ENCODE data around the gene EXD3. TPM values are rescaled to one million over a fixed set of nuclear protein-coding genes. Genes with fewer than 3 reads are reported as not detected.
"Not testable (repeated sequence)": the region's sequence is repeated elsewhere in the genome, so short reads cannot be mapped to it uniquely, and the experiment has no call there.

Gene EXD3
- total RNA-seq, 2 experiments from 2014 or later: 20.8 to 27.0 TPM

DNA sequence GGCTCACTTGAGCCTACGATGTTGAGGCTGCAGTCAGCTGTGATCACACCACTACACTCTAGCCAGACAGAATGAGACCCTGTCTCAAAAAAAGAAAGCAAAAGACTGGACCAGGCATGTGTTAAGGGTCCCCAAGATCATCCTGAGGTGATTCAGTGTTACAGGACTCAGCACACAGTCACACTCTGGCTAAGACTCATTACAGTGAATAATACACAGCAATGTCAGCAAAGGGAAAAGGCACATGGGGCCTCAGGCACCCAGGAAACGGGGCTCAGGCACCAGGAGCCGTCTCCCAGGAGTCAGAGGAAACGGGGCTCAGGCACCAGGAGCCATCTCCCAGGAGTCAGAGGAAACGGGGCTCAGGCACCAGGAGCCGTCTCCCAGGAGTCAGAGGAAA, 81.7 kb downstream of the EXD3 start:
- intact Hi-C loops (cut with micrococcal nuclease; ENCODE audit: unreplicated experiment): no loop called here
- no TSS peak for BruUV-seq (replicated peaks)
- no peak overlapping the region for H3K4me3 ChIP-seq (ENCODE audit: low read depth, low read length, poor library complexity, severe bottlenecking)
- ChIA-PET CTCF (ENCODE audit: unreplicated experiment) (no interaction called here), POLR2A (no interaction called here)
- no peaks in the 10 kb centered on the region; the same call in 1 of the 2 replicates for H3K9me3 ChIP-seq (ENCODE audit: low read length)
- H2AFZ ChIP-seq (ENCODE audit: low read length): no peak overlapping the region
- no peaks in the 10 kb centered on the region for H3K4me1 ChIP-seq (ENCODE audit: insufficient read depth, low read length, poor library complexity, severe bottlenecking)
- H3K4me2 ChIP-seq (ENCODE audit: low read length): no peak overlapping the region
- H3K9me2 ChIP-seq (ENCODE audit: insufficient read depth, low read length): no peaks in the 10 kb centered on the region
- H3K27ac ChIP-seq (ENCODE audit: low read depth, low read length, poor library complexity, severe bottlenecking): no peak overlapping the region
- no peaks in the 10 kb centered on the region for H3K79me2 ChIP-seq (ENCODE audit: insufficient read depth, low read depth, low read length)
- no peaks in the 10 kb centered on the region for H3K36me3 ChIP-seq (ENCODE audit: insufficient read depth, low read length)
- TF ChIP-seq, protein P1, sequence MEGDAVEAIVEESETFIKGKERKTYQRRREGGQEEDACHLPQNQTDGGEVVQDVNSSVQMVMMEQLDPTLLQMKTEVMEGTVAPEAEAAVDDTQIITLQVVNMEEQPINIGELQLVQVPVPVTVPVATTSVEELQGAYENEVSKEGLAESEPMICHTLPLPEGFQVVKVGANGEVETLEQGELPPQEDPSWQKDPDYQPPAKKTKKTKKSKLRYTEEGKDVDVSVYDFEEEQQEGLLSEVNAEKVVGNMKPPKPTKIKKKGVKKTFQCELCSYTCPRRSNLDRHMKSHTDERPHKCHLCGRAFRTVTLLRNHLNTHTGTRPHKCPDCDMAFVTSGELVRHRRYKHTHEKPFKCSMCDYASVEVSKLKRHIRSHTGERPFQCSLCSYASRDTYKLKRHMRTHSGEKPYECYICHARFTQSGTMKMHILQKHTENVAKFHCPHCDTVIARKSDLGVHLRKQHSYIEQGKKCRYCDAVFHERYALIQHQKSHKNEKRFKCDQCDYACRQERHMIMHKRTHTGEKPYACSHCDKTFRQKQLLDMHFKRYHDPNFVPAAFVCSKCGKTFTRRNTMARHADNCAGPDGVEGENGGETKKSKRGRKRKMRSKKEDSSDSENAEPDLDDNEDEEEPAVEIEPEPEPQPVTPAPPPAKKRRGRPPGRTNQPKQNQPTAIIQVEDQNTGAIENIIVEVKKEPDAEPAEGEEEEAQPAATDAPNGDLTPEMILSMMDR (conservative IDR thresholded peaks at IDR 0.05; ENCODE audit: low read length): no peak
- TF ChIP-seq EZH2phosphoT487 (IDR thresholded peaks at IDR 0.05; ENCODE audit: borderline replicate concordance, low read depth, low read length): no peak
- DNase-seq (ENCODE audit: low spot score): no peak
- H4K20me1 ChIP-seq (ENCODE audit: insufficient read depth, low read length): no peaks in the 10 kb centered on the region

DNA sequence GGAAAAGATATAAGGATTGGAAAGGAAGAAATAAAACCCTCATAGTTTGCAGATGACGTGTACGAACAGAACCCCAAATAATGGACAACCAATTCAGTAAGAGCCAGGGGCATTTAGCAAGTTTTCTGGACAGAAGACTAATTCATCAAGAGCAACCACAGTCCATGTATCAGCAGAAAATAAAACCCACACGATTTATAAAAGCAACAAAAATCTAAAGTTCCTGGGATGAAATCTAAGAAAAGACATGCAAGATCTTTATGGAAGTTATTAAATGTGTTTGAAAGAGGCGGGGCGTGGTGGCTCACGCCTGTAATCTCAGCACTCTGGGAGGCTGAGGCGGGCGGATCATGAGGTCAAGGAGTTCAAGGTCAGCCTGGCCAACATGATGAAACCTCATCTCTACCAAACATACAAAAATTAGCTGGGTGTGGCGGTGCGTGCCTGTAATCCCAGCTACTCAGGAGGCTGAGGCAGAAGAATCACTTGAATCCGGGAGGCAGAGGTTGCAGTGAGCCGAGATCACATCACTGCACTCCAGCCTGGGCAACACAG, 83.0 kb downstream of the EXD3 start:
- H3K4me3 ChIP-seq (ENCODE audit: low read depth, low read length, poor library complexity, severe bottlenecking); POLR2A ChIA-PET; H3K9me2 ChIP-seq (ENCODE audit: insufficient read depth, low read length); H3K36me3 ChIP-seq (ENCODE audit: insufficient read depth, low read length); CTCF ChIA-PET (ENCODE audit: unreplicated experiment); H3K79me2 ChIP-seq (ENCODE audit: insufficient read depth, low read depth, low read length); H3K4me1 ChIP-seq (ENCODE audit: insufficient read depth, low read length, poor library complexity, severe bottlenecking); BruUV-seq (replicated peaks); H4K20me1 ChIP-seq (ENCODE audit: insufficient read depth, low read length); DNase-seq (ENCODE audit: low spot score); H3K4me2 ChIP-seq (ENCODE audit: low read length); H3K27ac ChIP-seq (ENCODE audit: low read depth, low read length, poor library complexity, severe bottlenecking); intact Hi-C loops (cut with micrococcal nuclease; ENCODE audit: unreplicated experiment); H2AFZ ChIP-seq (ENCODE audit: low read length); H3K9me3 ChIP-seq (ENCODE audit: low read length): not testable (repeated sequence)

- H2AFZ ChIP-seq (ENCODE audit: low read length): no peak overlapping the region
- TF ChIP-seq, protein P1 (conservative IDR thresholded peaks at IDR 0.05; ENCODE audit: low read length): no peak
- no peak for TF ChIP-seq EZH2phosphoT487 (IDR thresholded peaks at IDR 0.05; ENCODE audit: borderline replicate concordance, low read depth, low read length)
- H3K9me3 ChIP-seq (ENCODE audit: low read length): no peaks in the 10 kb centered on the region; the same call in 1 of the 2 replicates
- H3K36me3 ChIP-seq (ENCODE audit: insufficient read depth, low read length): no peaks in the 10 kb centered on the region
- no peaks in the 10 kb centered on the region for H3K79me2 ChIP-seq (ENCODE audit: insufficient read depth, low read depth, low read length)
- BruUV-seq (replicated peaks): no TSS peak
- no peaks in the 10 kb centered on the region for H4K20me1 ChIP-seq (ENCODE audit: insufficient read depth, low read length)
- H3K4me2 ChIP-seq (ENCODE audit: low read length): no peak overlapping the region
- no peak for DNase-seq (ENCODE audit: low spot score)
- intact Hi-C loops (cut with micrococcal nuclease; ENCODE audit: unreplicated experiment): no loop called here
- ChIA-PET POLR2A (no interaction called here), CTCF (ENCODE audit: unreplicated experiment) (no interaction called here)
- H3K4me3 ChIP-seq (ENCODE audit: low read depth, low read length, poor library complexity, severe bottlenecking): no peak overlapping the region
- no peaks in the 10 kb centered on the region for H3K9me2 ChIP-seq (ENCODE audit: insufficient read depth, low read length)
- H3K4me1 ChIP-seq (ENCODE audit: insufficient read depth, low read length, poor library complexity, severe bottlenecking): no peaks in the 10 kb centered on the region
- no peak overlapping the region for H3K27ac ChIP-seq (ENCODE audit: low read depth, low read length, poor library complexity, severe bottlenecking)
These were observed 83.7 kb downstream of the EXD3 start for GRCh38 chr9:137339045-137339907.
